SK-N-SH (cell line): ENCODE data around the gene TTC39C. TPM values are rescaled to one million over a fixed set of nuclear protein-coding genes. Genes with fewer than 3 reads are reported as not detected.
"Not testable (repeated sequence)": the region's sequence is repeated elsewhere in the genome, so short reads cannot be mapped to it uniquely, and the experiment has no call there.

Experiments used
- CTCF ChIA-PET: fragments of 300-600, 350-600 bp; formaldehyde crosslinking; extraction: SDS; loops from one replicate; lab custom pipeline; 2021; lab: Yijun Ruan, JAX
- POLR2A ChIA-PET: fragments of 350-600 bp; sonication (Branson Sonifier 250); formaldehyde crosslinking; extraction: SDS; loops from one replicate; lab custom pipeline; 2020; ENCODE audit warnings: antibody characterized with exemption, inconsistent platforms; lab: Yijun Ruan, JAX
- DNase-seq: peaks from one replicate; pipeline ENCODE4 v3.0.0; 2012
- H2AFZ ChIP-seq: fragments of 200-600 bp; sonication (generic); 2 replicates; pipeline ENCODE4 v1.8.1; 2016; ENCODE audit warnings: antibody characterized with exemption, mild to moderate bottlenecking, low read depth
- H3F3A ChIP-seq: fragments of 200-600 bp; sonication (generic); replicated peaks from 2 replicates; pipeline ENCODE3; 2016; ENCODE audit warnings: antibody characterized with exemption, mild to moderate bottlenecking; ENCODE audit not compliant: insufficient read depth
- H3K27ac ChIP-seq, 2 experiments: fragments of 200-500 bp in 1 of 2; fragments of 200-600 bp in 1 of 2; sonication (Bioruptor generic) in 1 of 2; sonication (generic), shearing (Covaris generic) in 1 of 2; 2 replicates each; pipeline versions ENCODE4 v1.5.1 to v1.6.1; 2014 to 2016; ENCODE audit warnings: low read depth in 2 of 2, inconsistent platforms in 1 of 2, low read length in 1 of 2, mild to moderate bottlenecking in 1 of 2, mixed read lengths in 1 of 2
- H3K27me3 ChIP-seq: fragments of 200-600 bp; sonication (generic), shearing (Covaris generic); 2 replicates; pipeline ENCODE4 v1.6.1; 2016; ENCODE audit warnings: mixed run types; ENCODE audit not compliant: insufficient read depth
- H3K36me3 ChIP-seq, 2 experiments: fragments of 200-500 bp in 1 of 2; fragments of 200-600 bp in 1 of 2; sonication (Bioruptor generic) in 1 of 2; sonication (generic) in 1 of 2; replicated peaks in 1 of 2; 2 replicates each; pipeline versions ENCODE3 to v1.5.1; 2014 to 2016; ENCODE audit warnings: low read length in 1 of 2, mild to moderate bottlenecking in 1 of 2; ENCODE audit not compliant: insufficient read depth in 2 of 2, control insufficient read depth in 1 of 2
- H3K4me1 ChIP-seq, 2 experiments: fragments of 200-500 bp in 1 of 2; fragments of 200-600 bp in 1 of 2; sonication (Bioruptor generic) in 1 of 2; sonication (generic), shearing (Covaris generic) in 1 of 2; 2 replicates each; pipeline versions ENCODE4 v1.5.1 to v1.6.1; 2014 to 2016; ENCODE audit warnings: low read depth in 1 of 2, low read length in 1 of 2, mixed run types in 1 of 2; ENCODE audit not compliant: insufficient read depth in 2 of 2, control insufficient read depth in 1 of 2
- H3K4me2 ChIP-seq: fragments of 200-600 bp; sonication (generic), shearing (Covaris generic); 2 replicates; pipeline ENCODE4 v1.6.1; 2017; ENCODE audit warnings: mixed run types
- H3K4me3 ChIP-seq, 2 experiments: fragments of 200-500 bp in 1 of 2; fragments of 200-600 bp in 1 of 2; sonication (Bioruptor generic) in 1 of 2; sonication (generic), shearing (Covaris generic) in 1 of 2; 2 replicates each; pipeline versions ENCODE4 v1.5.1 to v1.8.1; 2014 to 2016; ENCODE audit warnings: low read depth in 2 of 2, inconsistent platforms in 1 of 2, low read length in 1 of 2, mild to moderate bottlenecking in 1 of 2, mixed read lengths in 1 of 2, moderate library complexity in 1 of 2
- H3K79me2 ChIP-seq: fragments of 200-600 bp; sonication (generic); 2 replicates; pipeline ENCODE4 v1.8.1; 2017; ENCODE audit warnings: mild to moderate bottlenecking; ENCODE audit not compliant: insufficient read depth
- H3K9ac ChIP-seq: fragments of 200-600 bp; sonication (generic); 2 replicates; pipeline ENCODE4 v1.6.1; 2017; ENCODE audit warnings: mixed run types
- H3K9me2 ChIP-seq: fragments of 200-600 bp; sonication (generic); 2 replicates; pipeline ENCODE4 v1.6.1; 2017; ENCODE audit warnings: mixed run types
- H3K9me3 ChIP-seq: fragments of 200-600 bp; sonication (generic); 2 replicates; pipeline ENCODE4 v1.6.1; 2017; ENCODE audit warnings: mixed run types, mild to moderate bottlenecking, moderate library complexity
- H4K20me1 ChIP-seq: fragments of 200-600 bp; sonication (generic); 2 replicates; pipeline ENCODE4 v1.6.1; 2017; ENCODE audit warnings: mild to moderate bottlenecking, mixed run types; ENCODE audit not compliant: insufficient read depth
- FOSL2 ChIP-seq: IDR thresholded peaks from 2 replicates; pipeline ENCODE4 v1.4.0; 2012; ENCODE audit warnings: low read depth, mild to moderate bottlenecking, moderate library complexity, borderline replicate concordance
- FOXJ3 ChIP-seq: sonication (generic); formaldehyde crosslinking; IDR thresholded peaks from 2 replicates; pipeline ENCODE4 v1.5.1; 2020; ENCODE audit warnings: mild to moderate bottlenecking, missing genetic modification reagents
- FOXM1 ChIP-seq: IDR thresholded peaks from 2 replicates; pipeline ENCODE4 v1.4.0; 2012; ENCODE audit warnings: low read depth, mild to moderate bottlenecking
- JUND ChIP-seq: IDR thresholded peaks from 2 replicates; pipeline ENCODE4 v1.4.0; 2012
- YY1 ChIP-seq: IDR thresholded peaks from 2 replicates; pipeline ENCODE4 v1.4.0; 2012; ENCODE audit warnings: low read depth, mild to moderate bottlenecking
- WGBS: methylation state at CpG from one replicate; pipeline ENCODE4 v1.1.6; 2017; ENCODE audit warnings: low lambda C conversion rate; 5-methylcytosine and 5-hydroxymethylcytosine counted together
- polyA plus RNA-seq, 3 experiments: library from polyadenylated mRNA; depleted of rRNA; stranded (reverse); fragments of >200 nt; gene quantifications; 2 replicates each; pipeline ENCODE4 v1.2.3, GENCODE V29; 2012
- TF ChIP-seq, protein P1 (sequence below): fragments of 150-350 bp; IDR thresholded peaks from 2 replicates; pipeline ENCODE4 v1.6.1; 2017; ENCODE audit warnings: antibody characterized with exemption, low read length, low read depth, borderline replicate concordance
- TF ChIP-seq, protein P2 (sequence below): fragments of 150-350 bp; IDR thresholded peaks from 2 replicates; pipeline ENCODE4 v1.6.1; 2016; ENCODE audit warnings: mild to moderate bottlenecking, low read depth, low read length
- TF ChIP-seq, protein P3 (sequence below): IDR thresholded peaks from 2 replicates; pipeline ENCODE4 v1.4.0; 2012; ENCODE audit warnings: low read depth

TTC39C gene
- polyA plus RNA-seq, 1 of the 3 experiments (the other 2 are of a cell fraction) = 8.6 TPM

DNA sequence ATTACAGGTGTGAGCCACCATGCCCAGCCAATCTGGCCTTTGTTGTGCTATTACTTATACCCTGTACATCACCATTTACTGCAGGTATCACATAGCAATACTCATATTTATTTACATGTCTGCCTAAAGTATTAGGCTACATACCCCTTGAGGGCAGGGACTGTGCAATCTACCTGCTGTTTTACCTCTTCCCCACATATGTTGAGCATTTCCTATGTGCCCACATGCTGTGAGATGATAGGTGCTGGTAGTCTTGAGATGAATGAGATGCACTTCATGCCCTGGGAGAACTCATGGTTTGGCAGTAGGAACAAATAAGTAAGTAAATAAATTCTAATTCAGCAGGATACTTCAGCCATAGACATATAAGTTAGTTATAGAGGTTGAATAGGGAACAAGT is 59.2 kb downstream of the TTC39C start:
- DNase-seq = no peak
- CTCF ChIA-PET = no interaction called here
- POLR2A ChIA-PET = no interaction called here
- peaks cover 4% of the 10 kb centered on the region; the same call in 1 of the 2 replicates for H4K20me1 ChIP-seq
- no peaks in the 10 kb centered on the region for H3K9me3 ChIP-seq
- no peaks in the 10 kb centered on the region for H3K9me2 ChIP-seq
- H3K27me3 ChIP-seq = no peaks in the 10 kb centered on the region
- H2AFZ ChIP-seq = no peak overlapping the region
- H3K4me2 ChIP-seq = no peak overlapping the region
- no peak overlapping the region for H3K27ac ChIP-seq
- no peaks in the 10 kb centered on the region for H3K79me2 ChIP-seq
- no peak overlapping the region for H3K9ac ChIP-seq
- H3K4me3 ChIP-seq = no peak overlapping the region
- peaks cover 10% of the 10 kb centered on the region for H3F3A ChIP-seq
- peaks cover 0 to 7% of the 10 kb centered on the region in 2 experiments for H3K36me3 ChIP-seq
- peaks cover 6 to 8% of the 10 kb centered on the region in 2 experiments; a peak in 2 of 4 replicates for H3K4me1 ChIP-seq
- TF ChIP-seq, protein P1, sequence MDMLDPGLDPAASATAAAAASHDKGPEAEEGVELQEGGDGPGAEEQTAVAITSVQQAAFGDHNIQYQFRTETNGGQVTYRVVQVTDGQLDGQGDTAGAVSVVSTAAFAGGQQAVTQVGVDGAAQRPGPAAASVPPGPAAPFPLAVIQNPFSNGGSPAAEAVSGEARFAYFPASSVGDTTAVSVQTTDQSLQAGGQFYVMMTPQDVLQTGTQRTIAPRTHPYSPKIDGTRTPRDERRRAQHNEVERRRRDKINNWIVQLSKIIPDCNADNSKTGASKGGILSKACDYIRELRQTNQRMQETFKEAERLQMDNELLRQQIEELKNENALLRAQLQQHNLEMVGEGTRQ = no peak
- TF ChIP-seq, protein P2, sequence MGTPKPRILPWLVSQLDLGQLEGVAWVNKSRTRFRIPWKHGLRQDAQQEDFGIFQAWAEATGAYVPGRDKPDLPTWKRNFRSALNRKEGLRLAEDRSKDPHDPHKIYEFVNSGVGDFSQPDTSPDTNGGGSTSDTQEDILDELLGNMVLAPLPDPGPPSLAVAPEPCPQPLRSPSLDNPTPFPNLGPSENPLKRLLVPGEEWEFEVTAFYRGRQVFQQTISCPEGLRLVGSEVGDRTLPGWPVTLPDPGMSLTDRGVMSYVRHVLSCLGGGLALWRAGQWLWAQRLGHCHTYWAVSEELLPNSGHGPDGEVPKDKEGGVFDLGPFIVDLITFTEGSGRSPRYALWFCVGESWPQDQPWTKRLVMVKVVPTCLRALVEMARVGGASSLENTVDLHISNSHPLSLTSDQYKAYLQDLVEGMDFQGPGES = no peak
- TF ChIP-seq, protein P3, sequence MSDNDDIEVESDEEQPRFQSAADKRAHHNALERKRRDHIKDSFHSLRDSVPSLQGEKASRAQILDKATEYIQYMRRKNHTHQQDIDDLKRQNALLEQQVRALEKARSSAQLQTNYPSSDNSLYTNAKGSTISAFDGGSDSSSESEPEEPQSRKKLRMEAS = no peak
- TF ChIP-seq JUND = no peak
- TF ChIP-seq YY1 = no peak
- no peak for TF ChIP-seq FOSL2
- TF ChIP-seq FOXM1 = no peak
- TF ChIP-seq FOXJ3 (CRISPR knock-in tag) = no peak

DNA sequence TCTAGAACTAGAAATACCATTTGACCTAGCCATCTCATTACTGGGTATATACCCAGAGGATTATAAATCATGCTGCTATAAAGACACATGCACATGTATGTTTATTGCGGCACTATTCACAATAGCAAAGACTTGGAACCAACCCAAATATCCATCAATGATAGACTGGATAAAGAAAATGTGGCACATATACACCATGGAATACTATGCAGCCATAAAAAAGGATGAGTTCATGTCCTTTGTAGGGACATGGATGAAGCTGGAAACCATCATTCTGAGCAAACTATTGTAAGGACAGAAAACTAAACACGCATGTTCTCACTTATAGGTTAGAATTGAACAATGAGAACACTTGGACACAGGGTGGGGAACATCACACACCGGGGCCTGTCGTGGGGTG is 60.2 kb downstream of the TTC39C start:
- H3K4me1 ChIP-seq, H3K79me2 ChIP-seq, H2AFZ ChIP-seq, H3K9ac ChIP-seq, CTCF ChIA-PET, H3K9me3 ChIP-seq, H3K4me2 ChIP-seq, POLR2A ChIA-PET, H3K36me3 ChIP-seq, H3K9me2 ChIP-seq, H3K4me3 ChIP-seq, DNase-seq, H3K27ac ChIP-seq, H4K20me1 ChIP-seq, H3K27me3 ChIP-seq: not testable (repeated sequence)
- peaks cover 10% of the 10 kb centered on the region for H3F3A ChIP-seq
- 94% methylated on average over 4 of the region's 4 CpGs for WGBS
